ENCODE data around the gene OR4C13.
"Not testable (repeated sequence)": the region's sequence is repeated elsewhere in the genome, so short reads cannot be mapped to it uniquely, and the experiment has no call there.

The OR4C13 gene

DNA sequence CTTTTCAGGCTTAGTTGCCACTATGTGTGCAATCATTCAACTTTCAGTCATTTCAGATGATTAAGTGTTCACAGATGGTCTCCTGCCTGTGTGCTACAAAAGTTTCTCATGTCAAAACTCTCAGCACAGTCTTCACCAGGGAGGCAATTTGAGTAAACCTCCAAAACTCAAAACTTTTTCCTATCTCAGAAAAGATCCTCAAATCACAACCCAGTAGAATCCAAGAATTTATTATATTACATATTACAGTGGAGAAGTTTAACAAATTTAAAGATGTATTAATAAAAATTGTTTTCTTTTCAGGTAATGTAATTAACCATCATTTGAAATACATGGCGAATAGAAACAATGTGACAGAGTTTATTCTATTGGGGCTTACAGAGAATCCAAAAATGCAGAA, at the start of gene OR4C13:
Gene OR4C13, plus strand, starts transcription at position 301 of the 400 bp plus-strand sequence. Its CDS starts 32 bp downstream, at position 333.
- DNase-seq (ENCODE audit: low read depth in 1 of 2, low spot score in 1 of 2), result no peak

DNA sequence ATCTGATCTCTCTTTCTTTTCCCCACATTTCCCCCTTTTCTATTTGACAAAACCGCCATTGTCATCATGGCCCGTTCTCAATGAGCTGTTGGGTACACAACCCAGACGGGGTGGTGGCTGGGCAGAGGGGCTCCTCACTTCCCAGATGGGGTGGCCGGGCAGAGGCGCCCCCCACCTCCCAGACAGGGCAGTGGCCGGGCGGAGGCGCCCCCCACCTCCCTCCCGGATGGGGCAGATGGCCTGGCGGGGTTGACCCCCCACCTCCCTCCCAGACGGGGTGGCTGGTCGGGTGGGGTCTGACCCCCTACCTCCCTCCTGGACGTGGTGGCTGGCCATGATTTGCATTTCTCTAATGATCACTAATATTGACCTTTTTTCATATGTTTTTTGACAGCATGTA, 40.7 kb upstream of the OR4C13 start:
- DNase-seq (ENCODE audit: low read depth in 1 of 2, low spot score in 1 of 2), result not testable (repeated sequence)

GRCh38 chr11:49948701-49949100, 3.5 kb upstream of the OR4C13 start:
- not testable (repeated sequence) for DNase-seq (ENCODE audit: low read depth in 1 of 2, low spot score in 1 of 2)

DNA sequence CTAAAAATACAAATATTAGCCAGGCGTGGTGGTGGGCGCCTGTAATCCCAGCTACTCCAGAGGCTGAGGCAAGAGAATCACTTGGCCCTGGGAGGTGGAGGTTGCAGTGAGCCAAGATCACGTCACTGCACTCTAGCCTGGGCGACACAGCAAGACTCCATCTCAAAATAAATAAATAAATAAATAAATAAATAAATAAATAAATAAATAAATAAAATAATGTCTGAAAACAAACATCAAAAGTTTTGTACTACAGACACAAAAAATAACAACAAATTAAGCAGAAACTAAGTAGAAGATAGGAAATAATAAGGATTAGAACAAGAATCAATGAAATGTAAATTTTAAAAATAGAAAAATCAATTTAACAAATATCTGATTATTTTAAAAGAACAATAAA, 21.2 kb downstream of the OR4C13 start:
- not testable (repeated sequence) for DNase-seq (ENCODE audit: low read depth in 1 of 2, low spot score in 1 of 2)

DNA sequence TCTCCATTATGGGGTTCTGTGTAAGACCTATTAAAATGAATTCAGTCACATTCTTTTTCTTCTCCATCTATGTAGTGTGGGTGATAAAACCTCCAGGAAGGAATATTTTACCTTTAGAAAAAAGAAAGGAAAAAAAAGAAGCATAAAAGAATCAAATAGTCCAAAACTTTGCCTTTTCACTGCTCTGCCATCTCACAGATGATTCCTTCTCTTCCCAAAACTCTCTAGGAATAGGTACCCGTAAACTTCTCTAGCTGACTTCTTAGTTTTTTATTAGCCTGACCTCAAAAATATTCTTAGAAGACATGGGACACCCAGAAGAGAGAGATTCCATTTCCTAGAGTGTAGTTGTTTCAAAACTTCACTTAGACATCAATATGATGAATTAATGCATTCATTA, 30.2 kb downstream of the OR4C13 start, which contains the start of gene OR4C12:
Gene OR4C12, minus strand, starts transcription at position 101 of the 400 bp plus-strand sequence. Its CDS starts 34 bp downstream, at position 67.
- DNase-seq (ENCODE audit: low read depth in 1 of 2, low spot score in 1 of 2), result not testable (repeated sequence)

DNA sequence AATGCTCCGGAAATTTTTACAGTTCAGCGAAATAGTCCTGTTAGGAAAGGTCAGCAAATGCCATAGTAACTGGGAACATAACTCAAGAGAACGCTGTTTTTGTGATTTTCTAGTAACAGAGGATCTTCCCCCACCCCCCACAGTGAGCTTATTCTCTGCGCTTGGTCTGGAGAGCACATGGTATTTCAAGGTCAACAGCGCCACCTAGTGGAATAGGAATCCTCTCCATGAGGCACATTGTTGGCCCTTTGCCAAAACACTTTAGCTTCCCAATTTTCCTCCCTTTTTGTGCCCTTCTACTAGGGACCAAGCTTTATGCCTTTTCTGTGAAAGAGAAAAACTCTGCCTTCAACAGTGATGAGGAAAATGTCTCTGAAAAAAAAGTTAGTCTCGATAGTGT, 43.4 kb downstream of the OR4C13 start:
- DNase-seq (ENCODE audit: low read depth in 1 of 2, low spot score in 1 of 2), result no peak

All from activated T-helper 1 cell treated with anti-CD3 and anti-CD28 coated beads, Interleukin-2, amount 50 U/mL, for 16 hours (primary cell).